Stomach smooth muscle (tissue), 2 donors: ENCODE data around the gene TNFAIP8.

Experiments used
- H3K27ac ChIP-seq: one replicate; pipeline ENCODE4 v1.7.0; 2013; ENCODE audit warnings: mild to moderate bottlenecking, low read length, inconsistent platforms
- H3K27me3 ChIP-seq, 2 donors: one replicate each; pipeline ENCODE4 v1.7.0; 2013; ENCODE audit warnings: low read length in 2 of 2; ENCODE audit not compliant: insufficient read depth in 2 of 2, control insufficient read depth in 1 of 2
- H3K36me3 ChIP-seq, 2 donors: one replicate each; pipeline ENCODE4 v1.7.0; 2013; ENCODE audit warnings: low read length in 2 of 2; ENCODE audit not compliant: control insufficient read depth in 2 of 2, insufficient read depth in 2 of 2
- H3K4me1 ChIP-seq: one replicate; pipeline ENCODE4 v1.7.0; 2013; ENCODE audit warnings: low read length; ENCODE audit not compliant: control insufficient read depth, insufficient read depth
- H3K4me3 ChIP-seq, 2 donors: one replicate each; pipeline ENCODE4 v1.7.0; 2013; ENCODE audit warnings: low read length in 2 of 2
- H3K9ac ChIP-seq, 2 donors: one replicate each; pipeline ENCODE4 v1.7.0; 2013; ENCODE audit warnings: low read length in 2 of 2, mild to moderate bottlenecking in 1 of 2
- H3K9me3 ChIP-seq, 2 donors: one replicate each; pipeline ENCODE4 v1.7.0; 2013; ENCODE audit warnings: low read length in 2 of 2; ENCODE audit not compliant: control insufficient read depth in 2 of 2
- donor health status: healthy.
- donor health status: Pancreatic carcinoma.

Gene TNFAIP8

GRCh38 chr5:119355685-119356611 lies at the start of gene TNFAIP8:
Gene TNFAIP8, plus strand, starts transcription at chr5:119356019. Its CDS starts 72 bp downstream, at chr5:119356091.
- Histone ChIP-seq H3K9ac (peak within 1 kb of the TSS; percentile 60 to 82), H3K9me3 (no peaks in the 10 kb centered on the region), H3K36me3 (no peaks in the 10 kb centered on the region), H3K27me3 (no peaks in the 10 kb centered on the region), H3K4me3 (peak within 1 kb of the TSS; percentile 89 to 91), H3K4me1 (peaks cover 18% of the 10 kb centered on the region), H3K27ac (peak within 1 kb of the TSS; percentile 71)

GRCh38 chr5:119307170-119307569 lies 48.6 kb upstream of the TNFAIP8 start:
- no peaks in the 10 kb centered on the region for H3K27me3 ChIP-seq
- no peak overlapping the region for H3K27ac ChIP-seq
- no peaks in the 10 kb centered on the region for H3K9me3 ChIP-seq
- H3K4me1 ChIP-seq = no peaks in the 10 kb centered on the region
- H3K36me3 ChIP-seq = no peaks in the 10 kb centered on the region
- H3K4me3 ChIP-seq = no peak overlapping the region
- H3K9ac ChIP-seq = no peak overlapping the region

- Histone ChIP-seq H3K4me1 (peaks cover 8% of the 10 kb centered on the region), H3K27me3 (no peaks in the 10 kb centered on the region), H3K9ac (no peak overlapping the region), H3K9me3 (no peaks in the 10 kb centered on the region), H3K36me3 (no peaks in the 10 kb centered on the region), H3K27ac (no peak overlapping the region), H3K4me3 (no peak overlapping the region)
These were observed 46.5 kb upstream of the TNFAIP8 start for GRCh38 chr5:119309326-119309725.

- no peak overlapping the region for H3K9ac ChIP-seq
- no peaks in the 10 kb centered on the region for H3K36me3 ChIP-seq
- H3K4me1 ChIP-seq = peaks cover 17% of the 10 kb centered on the region
- H3K27ac ChIP-seq = no peak overlapping the region
- no peaks in the 10 kb centered on the region for H3K9me3 ChIP-seq
- no peaks in the 10 kb centered on the region for H3K27me3 ChIP-seq
- no peak overlapping the region for H3K4me3 ChIP-seq
These were observed 44.1 kb upstream of the TNFAIP8 start for GRCh38 chr5:119311688-119312087.

GRCh38 chr5:119312403-119312802 lies 43.4 kb upstream of the TNFAIP8 start:
- Histone ChIP-seq H3K27me3 (no peaks in the 10 kb centered on the region), H3K4me3 (no peak overlapping the region), H3K27ac (no peak overlapping the region), H3K36me3 (no peaks in the 10 kb centered on the region), H3K4me1 (peaks cover 17% of the 10 kb centered on the region), H3K9ac (no peak overlapping the region), H3K9me3 (no peaks in the 10 kb centered on the region)

- Histone ChIP-seq H3K9me3 (no peaks in the 10 kb centered on the region), H3K9ac (no peak overlapping the region), H3K4me1 (peaks cover 17% of the 10 kb centered on the region), H3K27me3 (no peaks in the 10 kb centered on the region), H3K36me3 (no peaks in the 10 kb centered on the region), H3K27ac (no peak overlapping the region), H3K4me3 (no peak overlapping the region)
These were observed 42.6 kb upstream of the TNFAIP8 start for GRCh38 chr5:119313197-119313596.

- Histone ChIP-seq H3K27ac (peak overlapping the region; percentile 18), H3K4me1 (peaks cover 17% of the 10 kb centered on the region), H3K9ac (no peak overlapping the region)
These were observed 41.9 kb upstream of the TNFAIP8 start for GRCh38 chr5:119313658-119314605.

GRCh38 chr5:119315516-119315949 lies 40.3 kb upstream of the TNFAIP8 start:
- no peaks in the 10 kb centered on the region for H3K27me3 ChIP-seq
- no peak overlapping the region for H3K27ac ChIP-seq
- no peaks in the 10 kb centered on the region for H3K36me3 ChIP-seq
- no peak overlapping the region for H3K4me3 ChIP-seq
- H3K9me3 ChIP-seq = no peaks in the 10 kb centered on the region
- no peak overlapping the region for H3K9ac ChIP-seq
- H3K4me1 ChIP-seq = peaks cover 17% of the 10 kb centered on the region

More at GRCh38 chr5:119313658-119314605, 41.9 kb upstream of the TNFAIP8 start:
- Histone ChIP-seq H3K36me3 (no peaks in the 10 kb centered on the region), H3K9me3 (no peaks in the 10 kb centered on the region), H3K4me3 (no peak overlapping the region), H3K27me3 (no peaks in the 10 kb centered on the region)

GRCh38 chr5:119316086-119316485 lies 39.7 kb upstream of the TNFAIP8 start:
- H3K27ac ChIP-seq = no peak overlapping the region

GRCh38 chr5:119316906-119317305 lies 38.9 kb upstream of the TNFAIP8 start:
- Histone ChIP-seq H3K9ac (no peak overlapping the region), H3K27ac (no peak overlapping the region), H3K27me3 (no peaks in the 10 kb centered on the region), H3K36me3 (no peaks in the 10 kb centered on the region), H3K9me3 (no peaks in the 10 kb centered on the region), H3K4me3 (no peak overlapping the region), H3K4me1 (peaks cover 17% of the 10 kb centered on the region)

More at GRCh38 chr5:119316086-119316485, 39.7 kb upstream of the TNFAIP8 start:
- H3K36me3 ChIP-seq = no peaks in the 10 kb centered on the region
- H3K27me3 ChIP-seq = no peaks in the 10 kb centered on the region
- H3K4me1 ChIP-seq = peaks cover 17% of the 10 kb centered on the region
- H3K9me3 ChIP-seq = no peaks in the 10 kb centered on the region
- no peak overlapping the region for H3K4me3 ChIP-seq
- H3K9ac ChIP-seq = no peak overlapping the region
